Keratinocyte (primary cell): ENCODE measurements around the gene RHOJ. TPM values are rescaled to one million over a fixed set of nuclear protein-coding genes. Genes with fewer than 3 reads are reported as not detected.

ENCODE experiments used
- DNase-seq: peaks from one replicate; pipeline ENCODE4 v3.0.0-alpha.2; 2011; ENCODE audit warnings: low read depth, missing footprints, low spot score
- FAIRE-seq: peaks from 2 replicates; lab custom pipeline; 2011; peaks lifted over from hg19 to GRCh38; lab: Jason Lieb, UNC
- H2AFZ ChIP-seq: 2 replicates; pipeline ENCODE4 v1.6.0; 2012; ENCODE audit warnings: low read length, control low read depth, inconsistent platforms; ENCODE audit not compliant: control insufficient read depth
- H3K27ac ChIP-seq: 2 replicates; pipeline ENCODE4 v1.5.1; 2011; ENCODE audit warnings: low read length; ENCODE audit not compliant: control insufficient read depth, insufficient read depth
- H3K27me3 ChIP-seq: 3 replicates; pipeline ENCODE4 v1.6.0; 2011; ENCODE audit warnings: low read length; ENCODE audit not compliant: control insufficient read depth, insufficient read depth; ENCODE audit errors: extremely low read depth
- H3K36me3 ChIP-seq, 2 experiments: 2 replicates in 1 of 2; 3 replicates in 1 of 2; pipeline ENCODE4 v1.5.1; 2011; ENCODE audit warnings: low read length in 2 of 2, mild to moderate bottlenecking in 1 of 2; ENCODE audit not compliant: control insufficient read depth in 2 of 2, insufficient read depth in 2 of 2; ENCODE audit errors: extremely low read depth in 1 of 2
- H3K4me1 ChIP-seq: 3 replicates; pipeline ENCODE4 v1.5.1; 2011; ENCODE audit warnings: low read length; ENCODE audit not compliant: control insufficient read depth, insufficient read depth; ENCODE audit errors: extremely low read depth
- H3K4me2 ChIP-seq: 3 replicates; pipeline ENCODE4 v1.6.0; 2011; ENCODE audit warnings: low read depth, low read length; ENCODE audit not compliant: control insufficient read depth, insufficient read depth; ENCODE audit errors: extremely low read depth
- H3K4me3 ChIP-seq, 3 experiments: fragments of 200-600 bp in 1 of 3; sonication (generic) in 1 of 3; 2 replicates in 2 of 3; 3 replicates in 1 of 3; pipeline ENCODE4 v1.5.1; 2011 to 2016; ENCODE audit warnings: low read length in 3 of 3, mild to moderate bottlenecking in 3 of 3, control low read depth in 2 of 3, inconsistent platforms in 1 of 3, low read depth in 1 of 3, mixed read lengths in 1 of 3, mixed run types in 1 of 3, moderate library complexity in 1 of 3; ENCODE audit not compliant: control insufficient read depth in 2 of 3, insufficient read depth in 2 of 3; ENCODE audit errors: extremely low read depth in 1 of 3
- H3K79me2 ChIP-seq: 2 replicates; pipeline ENCODE4 v1.6.0; 2012; ENCODE audit warnings: low read length; ENCODE audit not compliant: control insufficient read depth, insufficient read depth
- H3K9ac ChIP-seq: 3 replicates; pipeline ENCODE4 v1.6.0; 2011; ENCODE audit warnings: low read length; ENCODE audit not compliant: control insufficient read depth, insufficient read depth; ENCODE audit errors: extremely low read depth
- H3K9me1 ChIP-seq: 3 replicates; pipeline ENCODE4 v1.6.0; 2011; ENCODE audit warnings: low read length; ENCODE audit not compliant: control insufficient read depth, insufficient read depth; ENCODE audit errors: extremely low read depth
- H3K9me3 ChIP-seq: 2 replicates; pipeline ENCODE4 v1.5.1; 2012; ENCODE audit warnings: low read depth, low read length; ENCODE audit not compliant: control insufficient read depth
- H4K20me1 ChIP-seq: 3 replicates; pipeline ENCODE4 v1.6.0; 2011; ENCODE audit warnings: low read length; ENCODE audit not compliant: control insufficient read depth, insufficient read depth; ENCODE audit errors: extremely low read depth
- CTCF ChIP-seq, 3 experiments: IDR thresholded peaks in 1 of 3; conservative IDR thresholded peaks in 1 of 3; optimal IDR thresholded peaks in 1 of 3; 2 replicates in 2 of 3; 3 replicates in 1 of 3; pipeline versions ENCODE3 to v1.5.1; 2011; ENCODE audit warnings: low read length in 3 of 3, mild to moderate bottlenecking in 3 of 3, moderate library complexity in 2 of 3, control low read depth in 1 of 3, inconsistent platforms in 1 of 3; ENCODE audit not compliant: insufficient read depth in 2 of 3; ENCODE audit errors: extremely low read depth in 1 of 3
- EZH2 ChIP-seq: IDR thresholded peaks from one replicate; pipeline ENCODE4 v1.6.1; 2012; ENCODE audit warnings: inconsistent platforms, mild to moderate bottlenecking, low read length, moderate library complexity
- dilution Hi-C: fragments of 300-500 bp; cut with MboI; formaldehyde crosslinking; loops from one replicate; pipeline ENCODE4 v1.7.0; 2020; ENCODE audit warnings: low sequenced_read_pairs; ENCODE audit not compliant: extremely low pct_ligation_motif_present
- polyA plus RNA-seq, 5 experiments: library from polyadenylated mRNA; depleted of rRNA in 3 of 5; stranded (reverse) in 3 of 5; stranded (forward) in 1 of 5; unstranded in 1 of 5; fragments of >200 nt; gene quantifications; 1 replicate in 1 of 5; 2 replicates in 3 of 5; 3 replicates in 1 of 5; pipeline versions ENCODE4 v1.2.1 to v1.2.3, GENCODE V29; 2011 to 2012; ENCODE audit warnings: missing spikeins in 2 of 5, low read depth in 1 of 5, low replicate concordance in 1 of 5

The RHOJ gene
- polyA plus RNA-seq, 1 donor (not counting 4 experiments of a cell fraction or from before 2014, with no cell fraction given): 0.46 TPM

GRCh38 chr14:63174760-63175191 is 29.5 kb upstream of the RHOJ start:
- Histone ChIP-seq H3K79me2 (no peaks in the 10 kb centered on the region), H3K36me3 (no peaks in the 10 kb centered on the region), H3K27me3 (no peaks in the 10 kb centered on the region), H3K4me2 (peak overlapping the region; percentile 45), H2AFZ (peak overlapping the region; percentile 50), H3K9me1 (no peaks in the 10 kb centered on the region), H3K9me3 (no peaks in the 10 kb centered on the region), H3K4me3 (no peak overlapping the region), H3K9ac (no peak overlapping the region), H4K20me1 (no peaks in the 10 kb centered on the region), H3K4me1 (peaks cover 38% of the 10 kb centered on the region), H3K27ac (peak overlapping the region; percentile 39)
- dilution Hi-C loops: loop anchor here (5.0 kb wide), 1 partner anchor 83 kb away; no protein-coding TSS in a partner anchor
- peak; percentile 93 for FAIRE-seq
- peak; percentile 54 to 60 (median 59) for TF ChIP-seq CTCF (optimal IDR thresholded peaks at IDR 0.05 in 1 of 3, IDR thresholded peaks at IDR 0.05 in 1 of 3, conservative IDR thresholded peaks at IDR 0.05 in 1 of 3; ENCODE audit: extremely low read depth in 1 of 3, insufficient read depth in 2 of 3, low read length in 3 of 3)
- TF ChIP-seq EZH2: no peak
- DNase-seq: peak; percentile 80

- no peak for TF ChIP-seq EZH2
- no peak for TF ChIP-seq CTCF (optimal IDR thresholded peaks at IDR 0.05 in 1 of 3, IDR thresholded peaks at IDR 0.05 in 1 of 3, conservative IDR thresholded peaks at IDR 0.05 in 1 of 3; ENCODE audit: extremely low read depth in 1 of 3, insufficient read depth in 2 of 3, low read length in 3 of 3)
- H3K27ac ChIP-seq: no peak overlapping the region
- H3K4me2 ChIP-seq: no peak overlapping the region
- H3K9me1 ChIP-seq: no peaks in the 10 kb centered on the region
- DNase-seq (no peak), FAIRE-seq (no peak)
- H3K9ac ChIP-seq: no peak overlapping the region
- no peaks in the 10 kb centered on the region for H3K79me2 ChIP-seq
- no peaks in the 10 kb centered on the region for H3K36me3 ChIP-seq
- H3K4me1 ChIP-seq: peaks cover 44% of the 10 kb centered on the region
- H4K20me1 ChIP-seq: no peaks in the 10 kb centered on the region
- H3K27me3 ChIP-seq: no peaks in the 10 kb centered on the region
- H3K4me3 ChIP-seq: no peak overlapping the region
- no peak overlapping the region for H2AFZ ChIP-seq
- no peaks in the 10 kb centered on the region for H3K9me3 ChIP-seq
- dilution Hi-C loops: loop anchor here (5.0 kb wide), 1 partner anchor 82 kb away; no protein-coding TSS in a partner anchor
Measured at GRCh38 chr14:63175531-63175930, 28.7 kb upstream of the RHOJ start.
